Activated naive CD4-positive, alpha-beta T cell treated with anti-CD3 and anti-CD28 coated beads, Interleukin-2, amount 10 ng/mL, durations not matched to agents 7 days and 5 days (primary cell): ENCODE measurements around the gene RNPEP.
"Not testable (repeated sequence)": the region's sequence is repeated elsewhere in the genome, so short reads cannot be mapped to it uniquely, and the experiment has no call there.

ENCODE experiments used
- CTCF ChIA-PET: fragments of 350-600 bp; sonication (Branson Sonifier 250); formaldehyde crosslinking; loops from one replicate; lab custom pipeline; 2021; ENCODE audit warnings: antibody characterized with exemption; lab: Charles Lee
- DNase-seq: peaks from one replicate; pipeline ENCODE4 v3.0.0-alpha.2; 2020
- H3K27ac Mint-ChIP-seq: one replicate; pipeline ENCODE4 v1.8.0; 2021; ENCODE audit warnings: mild to moderate bottlenecking, moderate library complexity, mixed read lengths
- H3K27me3 Mint-ChIP-seq: one replicate; pipeline ENCODE4 v1.8.0; 2021; ENCODE audit warnings: mild to moderate bottlenecking, mixed read lengths
- H3K36me3 Mint-ChIP-seq: one replicate; pipeline ENCODE4 v1.8.0; 2021; ENCODE audit warnings: mixed read lengths
- H3K4me1 Mint-ChIP-seq: one replicate; pipeline ENCODE4 v1.8.0; 2021; ENCODE audit warnings: mixed read lengths
- H3K4me3 Mint-ChIP-seq: one replicate; pipeline ENCODE4 v1.8.0; 2021; ENCODE audit warnings: mild to moderate bottlenecking, moderate library complexity, mixed read lengths
- H3K9me3 Mint-ChIP-seq: one replicate; pipeline ENCODE4 v1.8.0; 2021; ENCODE audit warnings: mixed read lengths

Gene RNPEP

GRCh38 chr1:201982623-201983379, at the start of gene RNPEP:
TSS of gene RNPEP (plus strand) at chr1:201982648. CDS start at chr1:201982667, 19 bp downstream.
- H3K9me3 Mint-ChIP-seq, result no peaks in the 10 kb centered on the region
- peaks cover 2% of the 10 kb centered on the region for H3K36me3 Mint-ChIP-seq
- peaks cover 15% of the 10 kb centered on the region for H3K27me3 Mint-ChIP-seq
- H3K4me3 Mint-ChIP-seq, result peak within 1 kb of the TSS; percentile 89
- peak within 1 kb of the TSS; percentile 82 for H3K27ac Mint-ChIP-seq
- H3K4me1 Mint-ChIP-seq, result peaks cover 20% of the 10 kb centered on the region
- DNase-seq, result peak; percentile 74
- CTCF ChIA-PET, result interaction anchor here (0.9 to 2.7 kb wide), 4 partner anchors 10 to 87 kb away, joined by 4 to 13 read pairs (median 5); no protein-coding TSS in a partner anchor

- Mint-ChIP-seq H3K4me1 (no peaks in the 10 kb centered on the region), H3K36me3 (no peaks in the 10 kb centered on the region), H3K4me3 (no peak overlapping the region), H3K27ac (no peak overlapping the region), H3K9me3 (no peaks in the 10 kb centered on the region), H3K27me3 (peaks cover 39% of the 10 kb centered on the region)
- no peak for DNase-seq
- CTCF ChIA-PET, result no interaction called here
Measured at GRCh38 chr1:201933840-201934430, 48.5 kb upstream of the RNPEP start.

GRCh38 chr1:201937624-201938213, 44.7 kb upstream of the RNPEP start:
- CTCF ChIA-PET, result no interaction called here

GRCh38 chr1:201938440-201939035, 43.9 kb upstream of the RNPEP start:
- peaks cover 59% of the 10 kb centered on the region for H3K27me3 Mint-ChIP-seq
- CTCF ChIA-PET, result no interaction called here
- no peaks in the 10 kb centered on the region for H3K36me3 Mint-ChIP-seq
- H3K4me1 Mint-ChIP-seq, result no peaks in the 10 kb centered on the region
- H3K27ac Mint-ChIP-seq, result no peak overlapping the region
- no peak overlapping the region for H3K4me3 Mint-ChIP-seq
- no peak for DNase-seq
- H3K9me3 Mint-ChIP-seq, result no peaks in the 10 kb centered on the region

More at GRCh38 chr1:201937624-201938213, 44.7 kb upstream of the RNPEP start:
- no peaks in the 10 kb centered on the region for H3K36me3 Mint-ChIP-seq
- H3K4me3 Mint-ChIP-seq, result no peak overlapping the region
- H3K27ac Mint-ChIP-seq, result no peak overlapping the region
- DNase-seq, result no peak
- H3K4me1 Mint-ChIP-seq, result no peaks in the 10 kb centered on the region
- H3K9me3 Mint-ChIP-seq, result no peaks in the 10 kb centered on the region
- H3K27me3 Mint-ChIP-seq, result peaks cover 55% of the 10 kb centered on the region

- no peaks in the 10 kb centered on the region for H3K36me3 Mint-ChIP-seq
- no peak for DNase-seq
- no peak overlapping the region for H3K27ac Mint-ChIP-seq
- H3K4me1 Mint-ChIP-seq, result no peaks in the 10 kb centered on the region
- peaks cover 61% of the 10 kb centered on the region for H3K27me3 Mint-ChIP-seq
- CTCF ChIA-PET, result no interaction called here
- no peak overlapping the region for H3K4me3 Mint-ChIP-seq
- no peaks in the 10 kb centered on the region for H3K9me3 Mint-ChIP-seq
Measured at GRCh38 chr1:201939148-201939547, 43.3 kb upstream of the RNPEP start.

GRCh38 chr1:201939574-201939973, 42.9 kb upstream of the RNPEP start:
- peaks cover 62% of the 10 kb centered on the region for H3K27me3 Mint-ChIP-seq
- H3K9me3 Mint-ChIP-seq, result no peaks in the 10 kb centered on the region
- CTCF ChIA-PET, result no interaction called here
- no peaks in the 10 kb centered on the region for H3K36me3 Mint-ChIP-seq
- DNase-seq, result no peak
- no peak overlapping the region for H3K4me3 Mint-ChIP-seq
- no peak overlapping the region for H3K27ac Mint-ChIP-seq
- H3K4me1 Mint-ChIP-seq, result no peaks in the 10 kb centered on the region

- H3K4me3 Mint-ChIP-seq, H3K36me3 Mint-ChIP-seq, H3K4me1 Mint-ChIP-seq, H3K9me3 Mint-ChIP-seq, CTCF ChIA-PET, H3K27ac Mint-ChIP-seq, DNase-seq: not testable (repeated sequence)
- peaks cover 63% of the 10 kb centered on the region for H3K27me3 Mint-ChIP-seq
Measured at GRCh38 chr1:201940316-201940715, 42.1 kb upstream of the RNPEP start.

GRCh38 chr1:201941420-201942128, 40.9 kb upstream of the RNPEP start:
- CTCF ChIA-PET, result no interaction called here
- H3K27ac Mint-ChIP-seq, result no peak overlapping the region
- peaks cover 68% of the 10 kb centered on the region for H3K27me3 Mint-ChIP-seq
- no peaks in the 10 kb centered on the region for H3K36me3 Mint-ChIP-seq
- no peaks in the 10 kb centered on the region for H3K9me3 Mint-ChIP-seq
- H3K4me3 Mint-ChIP-seq, result no peak overlapping the region
- DNase-seq, result no peak
- H3K4me1 Mint-ChIP-seq, result peaks cover 10% of the 10 kb centered on the region

GRCh38 chr1:201942129-201942495, 40.3 kb upstream of the RNPEP start:
- Mint-ChIP-seq H3K36me3 (no peaks in the 10 kb centered on the region), H3K9me3 (no peaks in the 10 kb centered on the region), H3K4me1 (peaks cover 10% of the 10 kb centered on the region), H3K4me3 (no peak overlapping the region), H3K27ac (no peak overlapping the region), H3K27me3 (peaks cover 71% of the 10 kb centered on the region)
- no peak for DNase-seq
- CTCF ChIA-PET, result no interaction called here

- DNase-seq, result no peak
- CTCF ChIA-PET, result interaction anchor here (2.3 kb wide), 1 partner anchor 48 kb away, joined by 12 read pairs; no protein-coding TSS in a partner anchor
- Mint-ChIP-seq H3K4me3 (no peak overlapping the region), H3K27ac (no peak overlapping the region), H3K36me3 (no peaks in the 10 kb centered on the region), H3K27me3 (peaks cover 68% of the 10 kb centered on the region), H3K9me3 (no peaks in the 10 kb centered on the region), H3K4me1 (peaks cover 10% of the 10 kb centered on the region)
Measured at GRCh38 chr1:201944002-201944401, 38.4 kb upstream of the RNPEP start.

GRCh38 chr1:201944639-201945038, 37.8 kb upstream of the RNPEP start:
- Mint-ChIP-seq H3K27ac (no peak overlapping the region), H3K27me3 (peaks cover 73% of the 10 kb centered on the region), H3K36me3 (no peaks in the 10 kb centered on the region), H3K4me1 (peaks cover 10% of the 10 kb centered on the region), H3K4me3 (no peak overlapping the region), H3K9me3 (no peaks in the 10 kb centered on the region)
- CTCF ChIA-PET, result interaction anchor here (1.1 to 2.3 kb wide), 2 partner anchors 19 to 49 kb away, joined by 3 to 12 read pairs; no protein-coding TSS in a partner anchor
- no peak for DNase-seq

GRCh38 chr1:201945157-201945556, 37.3 kb upstream of the RNPEP start:
- H3K27ac Mint-ChIP-seq, result no peak overlapping the region
- no peak overlapping the region for H3K4me3 Mint-ChIP-seq
- peaks cover 10% of the 10 kb centered on the region for H3K4me1 Mint-ChIP-seq
- peaks cover 73% of the 10 kb centered on the region for H3K27me3 Mint-ChIP-seq
- CTCF ChIA-PET, result interaction anchor here (1.1 to 2.3 kb wide), 3 partner anchors 9 to 50 kb away, joined by 3 to 12 read pairs (median 4); no protein-coding TSS in a partner anchor
- no peaks in the 10 kb centered on the region for H3K36me3 Mint-ChIP-seq
- H3K9me3 Mint-ChIP-seq, result no peaks in the 10 kb centered on the region
- DNase-seq, result no peak

GRCh38 chr1:201945863-201946223, 36.6 kb upstream of the RNPEP start:
- no peak for DNase-seq
- Mint-ChIP-seq H3K27ac (no peak overlapping the region), H3K4me1 (peaks cover 10% of the 10 kb centered on the region), H3K4me3 (no peak overlapping the region), H3K27me3 (peaks cover 73% of the 10 kb centered on the region), H3K36me3 (no peaks in the 10 kb centered on the region), H3K9me3 (no peaks in the 10 kb centered on the region)
- CTCF ChIA-PET, result interaction anchor here (0.6 to 2.3 kb wide), 5 partner anchors 9 to 202 kb away, joined by 3 to 12 read pairs (median 3); no protein-coding TSS in a partner anchor
